ENCODE measurements around the gene CBX4. TPM values are rescaled to one million over a fixed set of nuclear protein-coding genes. Genes with fewer than 3 reads are reported as not detected.

Gene CBX4
- total and polyA plus RNA-seq, 2 of the 4 experiments (the other 2 are of a cell fraction): 3.2 to 9.4 TPM

DNA sequence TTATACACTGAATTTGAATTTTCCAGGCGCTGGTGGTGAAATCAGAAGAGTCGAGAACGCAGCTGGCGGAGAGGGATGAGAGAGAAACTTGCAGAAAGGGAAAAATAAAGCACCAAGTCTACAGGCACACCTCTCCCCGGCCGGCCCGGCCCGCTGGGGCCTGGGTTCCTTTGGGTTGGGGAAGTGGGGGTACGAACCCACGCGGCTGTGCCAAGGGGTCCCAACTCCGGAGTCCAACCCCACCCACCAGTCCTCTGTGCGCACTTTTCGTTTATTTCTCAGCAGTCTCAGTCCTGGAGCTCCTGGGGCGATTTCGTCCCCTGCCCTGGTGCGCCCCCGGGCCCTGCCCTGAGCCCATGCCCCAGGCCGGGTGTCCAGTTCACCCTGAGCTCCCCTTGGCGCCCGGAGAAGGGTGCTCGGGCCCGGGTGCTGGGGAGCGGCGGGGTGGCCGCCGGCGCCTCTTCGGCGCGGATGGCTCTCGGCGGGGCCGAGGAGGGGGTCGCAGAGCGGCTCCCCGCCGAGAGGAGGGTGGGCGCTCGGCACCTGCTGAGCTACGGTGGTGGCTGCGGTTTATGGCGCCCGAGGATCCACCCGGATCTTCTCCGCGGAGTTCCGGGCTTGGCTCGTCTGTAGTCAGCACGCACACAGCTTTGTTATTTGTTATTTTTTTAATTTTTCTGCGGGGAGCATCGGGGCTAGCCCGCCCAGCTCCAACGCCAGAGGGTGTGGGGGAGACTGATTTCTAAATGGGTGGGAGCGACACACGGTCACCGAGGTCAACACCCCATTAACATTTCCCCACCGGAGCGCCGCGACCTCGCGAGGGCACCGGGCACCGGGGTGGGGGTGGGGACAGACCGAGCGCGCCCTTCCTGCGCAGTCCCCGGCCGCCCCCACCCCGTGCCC lies 26.6 kb downstream of the CBX4 start:
- Histone ChIP-seq H3K36me3 (ENCODE audit: control insufficient read depth, insufficient read depth, low read length) (no peaks in the 10 kb centered on the region), H3K4ac (ENCODE audit: low read depth, low read length) (peak overlapping the region; percentile 14; the same call in 1 of the 2 replicates), H2BK120ac (ENCODE audit: low read depth, low read length) (no peak overlapping the region), H3K9me3 (ENCODE audit: control insufficient read depth, insufficient read depth, low read length) (no peaks in the 10 kb centered on the region; the same call in 1 of the 2 replicates), H2AFZ (replicated peaks; ENCODE audit: low read length, poor library complexity) (peak overlapping the region; percentile 77), H3K27me3 (ENCODE audit: control insufficient read depth, insufficient read depth, low read length) (peaks cover 90% of the 10 kb centered on the region), H3K4me1 (ENCODE audit: control insufficient read depth, insufficient read depth, low read length) (peaks cover 12% of the 10 kb centered on the region), H4K5ac (ENCODE audit: low read depth, low read length) (no peak overlapping the region), H3K14ac (replicated peaks; ENCODE audit: low read depth, low read length) (no peak overlapping the region), H3K4me2 (ENCODE audit: low read depth, low read length) (peak overlapping the region; percentile 62), H3K27ac (ENCODE audit: insufficient read depth, low read length) (no peak overlapping the region), H3K23ac (ENCODE audit: low read depth, low read length) (no peak overlapping the region), H2AK5ac (ENCODE audit: low read depth, low read length) (peak overlapping the region; percentile 33; the same call in 1 of the 2 replicates), H3K9ac (ENCODE audit: low read depth, low read length) (peak overlapping the region; percentile 55; the same call in 1 of the 2 replicates), H4K8ac (ENCODE audit: low read depth in 2 of 2, low read length in 2 of 2) (peak overlapping the region; percentile 60 to 79; a peak in 3 of 4 replicates), H4K91ac (ENCODE audit: insufficient read depth, low read depth, low read length) (no peak overlapping the region), H3K18ac (ENCODE audit: low read depth, low read length) (no peak overlapping the region), H2BK20ac (ENCODE audit: low read depth, low read length) (no peak overlapping the region), H3K9me1 (ENCODE audit: insufficient read depth, low read length) (no peaks in the 10 kb centered on the region), H2BK15ac (ENCODE audit: low read depth, low read length) (no peak overlapping the region), H3K79me1 (ENCODE audit: low read depth in 1 of 2, low read length in 2 of 2) (no peaks in the 10 kb centered on the region), H2BK5ac (ENCODE audit: low read depth, low read length, poor library complexity, severe bottlenecking) (no peak overlapping the region), H3K56ac (ENCODE audit: extremely low read depth, insufficient read depth, low read length) (no peak overlapping the region), H4K20me1 (ENCODE audit: insufficient read depth, low read length) (peaks cover 4% of the 10 kb centered on the region), H2AK9ac (replicated peaks; ENCODE audit: low read depth, low read length, poor library complexity) (peak overlapping the region; percentile 68), H3K4me3 (ENCODE audit: insufficient read depth, low read depth, low read length) (peak overlapping the region; percentile 43)
- CTCF ChIA-PET: interaction anchor here (1.0 kb wide), 1 partner anchor 27 kb away, joined by 3 read pairs; the partner anchor contains the start of gene CBX4
- POLR2A ChIA-PET (ENCODE audit: unreplicated experiment): interaction anchor here (0.7 kb wide), 1 partner anchor 13 kb away, joined by 3 read pairs; no protein-coding TSS in a partner anchor
- ATAC-seq (ENCODE audit: low read depth) (peak; percentile 6), DNase-seq (no peak)
- WGBS, 2 experiments (ENCODE audit: extremely low coverage in 2 of 2, insufficient read length in 1 of 2): 14% methylated on average over 29 of the region's 72 CpGs; no CpG with 5 or more reads in 1 of the 2 experiments
- dilution Hi-C loops (cut with HindIII; ENCODE audit: low sequenced_read_pairs, unreplicated experiment): no loop called here
- no TSS peak for BruUV-seq (replicated peaks)
- intact Hi-C loops (cut with micrococcal nuclease): no loop called here
- in situ Hi-C loops (cut with MboI; ENCODE audit: low sequenced_read_pairs): no loop called here
- TF ChIP-seq, protein P1, sequence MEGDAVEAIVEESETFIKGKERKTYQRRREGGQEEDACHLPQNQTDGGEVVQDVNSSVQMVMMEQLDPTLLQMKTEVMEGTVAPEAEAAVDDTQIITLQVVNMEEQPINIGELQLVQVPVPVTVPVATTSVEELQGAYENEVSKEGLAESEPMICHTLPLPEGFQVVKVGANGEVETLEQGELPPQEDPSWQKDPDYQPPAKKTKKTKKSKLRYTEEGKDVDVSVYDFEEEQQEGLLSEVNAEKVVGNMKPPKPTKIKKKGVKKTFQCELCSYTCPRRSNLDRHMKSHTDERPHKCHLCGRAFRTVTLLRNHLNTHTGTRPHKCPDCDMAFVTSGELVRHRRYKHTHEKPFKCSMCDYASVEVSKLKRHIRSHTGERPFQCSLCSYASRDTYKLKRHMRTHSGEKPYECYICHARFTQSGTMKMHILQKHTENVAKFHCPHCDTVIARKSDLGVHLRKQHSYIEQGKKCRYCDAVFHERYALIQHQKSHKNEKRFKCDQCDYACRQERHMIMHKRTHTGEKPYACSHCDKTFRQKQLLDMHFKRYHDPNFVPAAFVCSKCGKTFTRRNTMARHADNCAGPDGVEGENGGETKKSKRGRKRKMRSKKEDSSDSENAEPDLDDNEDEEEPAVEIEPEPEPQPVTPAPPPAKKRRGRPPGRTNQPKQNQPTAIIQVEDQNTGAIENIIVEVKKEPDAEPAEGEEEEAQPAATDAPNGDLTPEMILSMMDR (conservative IDR thresholded peaks at IDR 0.05; ENCODE audit: low read depth, low read length): no peak
- TF ChIP-seq MAFK (IDR thresholded peaks at IDR 0.05; ENCODE audit: low read depth, low read length) (no peak), SMC3 (IDR thresholded peaks at IDR 0.05; ENCODE audit: low read depth, low read length) (no peak), RAD21 (IDR thresholded peaks at IDR 0.05; ENCODE audit: low read length) (no peak), MAZ (IDR thresholded peaks at IDR 0.05; ENCODE audit: borderline replicate concordance, low read depth, low read length) (no peak), RCOR1 (IDR thresholded peaks at IDR 0.05; ENCODE audit: insufficient replicate concordance, low read length) (no peak), POLR2A (IDR thresholded peaks at IDR 0.05; ENCODE audit: low read depth, low read length) (no peak), BHLHE40 (IDR thresholded peaks at IDR 0.05; ENCODE audit: low read depth, low read length) (no peak), CHD1 (IDR thresholded peaks at IDR 0.05; ENCODE audit: low read depth, low read length) (no peak), CEBPB (IDR thresholded peaks at IDR 0.05; ENCODE audit: low read depth, low read length) (no peak), MXI1 (IDR thresholded peaks at IDR 0.05; ENCODE audit: borderline replicate concordance, low read depth, low read length) (no peak), FOS (IDR thresholded peaks at IDR 0.05; ENCODE audit: low read depth, low read length) (no peak)
- TF ChIP-seq, protein P2, sequence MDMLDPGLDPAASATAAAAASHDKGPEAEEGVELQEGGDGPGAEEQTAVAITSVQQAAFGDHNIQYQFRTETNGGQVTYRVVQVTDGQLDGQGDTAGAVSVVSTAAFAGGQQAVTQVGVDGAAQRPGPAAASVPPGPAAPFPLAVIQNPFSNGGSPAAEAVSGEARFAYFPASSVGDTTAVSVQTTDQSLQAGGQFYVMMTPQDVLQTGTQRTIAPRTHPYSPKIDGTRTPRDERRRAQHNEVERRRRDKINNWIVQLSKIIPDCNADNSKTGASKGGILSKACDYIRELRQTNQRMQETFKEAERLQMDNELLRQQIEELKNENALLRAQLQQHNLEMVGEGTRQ (IDR thresholded peaks at IDR 0.05; ENCODE audit: low read depth, low read length): no peak
- TF ChIP-seq, protein P3, sequence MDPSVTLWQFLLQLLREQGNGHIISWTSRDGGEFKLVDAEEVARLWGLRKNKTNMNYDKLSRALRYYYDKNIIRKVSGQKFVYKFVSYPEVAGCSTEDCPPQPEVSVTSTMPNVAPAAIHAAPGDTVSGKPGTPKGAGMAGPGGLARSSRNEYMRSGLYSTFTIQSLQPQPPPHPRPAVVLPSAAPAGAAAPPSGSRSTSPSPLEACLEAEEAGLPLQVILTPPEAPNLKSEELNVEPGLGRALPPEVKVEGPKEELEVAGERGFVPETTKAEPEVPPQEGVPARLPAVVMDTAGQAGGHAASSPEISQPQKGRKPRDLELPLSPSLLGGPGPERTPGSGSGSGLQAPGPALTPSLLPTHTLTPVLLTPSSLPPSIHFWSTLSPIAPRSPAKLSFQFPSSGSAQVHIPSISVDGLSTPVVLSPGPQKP (IDR thresholded peaks at IDR 0.05; ENCODE audit: borderline replicate concordance, low read depth, low read length): no peak

Data from IMR-90 (cell line).